ENCODE data around the gene MLLT10.

Gene MLLT10

DNA sequence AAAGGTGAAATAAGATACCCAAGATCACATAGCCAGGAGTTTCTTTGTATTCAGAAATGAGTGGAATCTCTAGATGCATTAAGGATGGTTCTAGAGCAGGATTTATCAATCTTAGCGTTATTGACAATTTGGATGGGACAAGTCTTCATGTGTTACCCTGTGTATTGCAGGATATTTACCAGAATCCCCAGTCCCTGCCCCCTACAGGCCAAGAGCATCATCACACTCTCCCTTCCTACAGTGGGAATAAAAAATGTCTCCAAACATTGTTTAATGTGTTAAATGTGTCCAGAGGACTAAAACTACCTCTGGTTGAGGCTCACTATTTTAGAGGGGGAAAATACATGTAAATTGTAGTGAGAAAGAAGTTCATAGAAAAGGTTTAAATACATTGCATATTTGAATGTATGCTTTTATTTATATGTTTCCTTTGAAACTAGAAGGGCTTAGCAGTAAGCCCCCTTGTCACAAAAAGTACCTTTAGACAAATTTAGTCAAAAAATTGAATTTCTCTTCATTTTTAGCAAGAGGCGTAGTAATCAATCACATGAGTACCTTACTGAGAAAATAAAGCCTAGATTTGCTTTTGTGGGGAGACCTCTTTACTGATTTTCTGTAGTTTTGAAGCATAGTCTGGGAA, 141.2 kb downstream of the MLLT10 start:
- Histone ChIP-seq H3K4me3 (ENCODE audit: low read length) (no peak overlapping the region), H2AFZ (ENCODE audit: low read depth, low read length) (no peak overlapping the region), H3K4me1 (ENCODE audit: insufficient read depth, low read length) (peaks cover 2% of the 10 kb centered on the region), H3K36me3 (ENCODE audit: insufficient read depth, low read length) (peaks cover 30% of the 10 kb centered on the region), H3K27me3 (ENCODE audit: insufficient read depth, low read length) (no peaks in the 10 kb centered on the region), H3K9me3 (ENCODE audit: low read length) (no peaks in the 10 kb centered on the region)

DNA sequence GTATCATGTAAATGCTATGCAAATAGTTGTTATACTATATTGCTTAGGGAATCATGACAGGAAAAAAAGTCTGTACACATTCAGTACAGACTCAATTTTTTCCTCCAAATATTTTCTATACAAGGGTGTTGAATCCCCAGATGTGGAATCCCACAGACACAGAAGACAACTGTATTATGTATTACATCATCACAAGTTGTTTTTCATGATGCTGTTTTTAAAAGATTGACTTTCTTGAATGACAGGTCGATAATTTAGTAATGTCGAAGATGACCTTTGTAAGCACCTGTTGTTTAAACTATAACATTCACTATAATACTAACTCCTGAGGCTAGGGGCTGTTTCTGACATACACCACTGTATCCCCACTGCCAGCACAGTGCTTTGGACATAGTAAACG, 143.5 kb downstream of the MLLT10 start:
- no peaks in the 10 kb centered on the region for H3K27me3 ChIP-seq (ENCODE audit: insufficient read depth, low read length)
- H3K4me1 ChIP-seq (ENCODE audit: insufficient read depth, low read length): no peaks in the 10 kb centered on the region
- H2AFZ ChIP-seq (ENCODE audit: low read depth, low read length): no peak overlapping the region
- peaks cover 23% of the 10 kb centered on the region for H3K36me3 ChIP-seq (ENCODE audit: insufficient read depth, low read length)
- H3K9me3 ChIP-seq (ENCODE audit: low read length): no peaks in the 10 kb centered on the region
- no peak overlapping the region for H3K4me3 ChIP-seq (ENCODE audit: low read length)

DNA sequence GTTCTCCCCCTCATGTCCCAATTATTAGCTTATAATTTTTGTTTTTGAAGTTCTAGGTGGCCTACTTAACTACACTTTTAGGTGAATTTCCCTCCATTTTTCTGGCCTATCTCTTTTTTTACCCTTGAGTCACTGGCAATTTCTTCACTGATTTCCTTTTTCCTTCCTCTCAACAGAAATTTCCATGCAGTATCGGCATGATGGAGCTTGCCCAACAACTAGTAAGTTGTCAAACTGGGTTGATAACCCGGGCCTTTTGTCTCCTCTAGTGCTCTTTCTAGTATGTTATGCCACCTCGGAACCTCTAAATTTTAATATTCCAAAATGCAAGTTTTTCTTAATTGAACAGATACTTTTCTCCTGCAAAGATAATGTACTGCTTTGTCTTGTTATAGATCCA, 147.1 kb downstream of the MLLT10 start:
- peaks cover 10% of the 10 kb centered on the region for H3K36me3 ChIP-seq (ENCODE audit: insufficient read depth, low read length)

DNA sequence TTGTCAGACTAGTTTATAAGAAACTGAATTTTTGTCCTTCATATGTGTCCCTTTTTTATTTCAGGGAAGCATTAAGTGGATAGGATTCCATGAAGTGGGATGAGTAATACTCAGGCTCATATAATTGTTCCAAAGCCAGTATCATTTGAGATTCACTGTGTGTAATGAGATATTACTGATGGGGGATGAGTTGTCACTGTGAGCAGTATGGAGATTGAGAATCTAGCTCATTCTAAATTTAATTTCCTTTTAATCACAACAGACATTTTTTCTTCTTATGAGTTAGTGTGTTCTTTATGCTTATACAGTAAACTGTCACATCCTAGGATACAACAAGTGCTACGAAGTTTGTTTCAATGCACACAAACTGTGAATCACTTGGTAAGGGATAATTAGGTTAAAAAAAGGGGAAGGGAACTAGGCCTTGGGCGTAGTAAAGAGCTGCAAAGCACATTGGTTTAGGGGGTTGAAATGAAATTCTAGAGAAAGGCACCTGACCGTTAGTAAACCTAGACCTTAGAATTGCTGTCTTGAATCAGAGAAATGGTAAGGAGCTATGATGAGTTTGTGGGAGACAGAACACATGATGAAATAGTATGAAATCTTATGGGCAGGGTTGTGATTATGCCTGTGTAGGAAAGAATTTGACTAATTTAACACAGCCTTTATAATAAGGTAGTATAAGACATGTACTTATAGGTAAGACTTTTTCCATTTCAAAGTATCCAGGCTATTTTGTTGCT, 153.4 kb downstream of the MLLT10 start:
- Histone ChIP-seq H3K4me3 (ENCODE audit: low read length) (no peak overlapping the region), H3K27me3 (ENCODE audit: insufficient read depth, low read length) (no peaks in the 10 kb centered on the region), H3K36me3 (ENCODE audit: insufficient read depth, low read length) (peaks cover 13% of the 10 kb centered on the region), H3K9me3 (ENCODE audit: low read length) (peaks cover 3% of the 10 kb centered on the region), H3K4me1 (ENCODE audit: insufficient read depth, low read length) (no peaks in the 10 kb centered on the region), H2AFZ (ENCODE audit: low read depth, low read length) (no peak overlapping the region)

More for the DNA sequence above, 147.1 kb downstream of the MLLT10 start:
- no peaks in the 10 kb centered on the region for H3K27me3 ChIP-seq (ENCODE audit: insufficient read depth, low read length)
- H3K9me3 ChIP-seq (ENCODE audit: low read length): peaks cover 3% of the 10 kb centered on the region
- no peaks in the 10 kb centered on the region for H3K4me1 ChIP-seq (ENCODE audit: insufficient read depth, low read length)
- H2AFZ ChIP-seq (ENCODE audit: low read depth, low read length): no peak overlapping the region
- H3K4me3 ChIP-seq (ENCODE audit: low read length): no peak overlapping the region

DNA sequence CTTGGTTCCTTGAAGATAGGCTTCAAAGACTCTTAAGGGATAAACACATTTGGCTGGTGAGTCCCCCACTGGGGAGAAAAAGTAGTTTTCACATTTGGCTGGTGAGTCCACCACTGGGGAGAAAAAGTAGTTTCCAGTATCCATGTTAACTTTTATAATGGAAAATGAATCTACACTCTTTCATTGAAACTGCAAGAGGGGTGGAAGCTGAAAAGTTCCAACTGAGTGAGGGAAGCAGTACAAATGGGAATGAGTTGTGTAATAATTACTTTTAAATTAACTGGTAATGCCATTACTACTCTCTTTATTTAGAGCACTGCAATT, 153.9 kb downstream of the MLLT10 start:
- Histone ChIP-seq H3K4me3 (ENCODE audit: low read length) (no peak overlapping the region), H2AFZ (ENCODE audit: low read depth, low read length) (no peak overlapping the region), H3K36me3 (ENCODE audit: insufficient read depth, low read length) (peaks cover 18% of the 10 kb centered on the region)

DNA sequence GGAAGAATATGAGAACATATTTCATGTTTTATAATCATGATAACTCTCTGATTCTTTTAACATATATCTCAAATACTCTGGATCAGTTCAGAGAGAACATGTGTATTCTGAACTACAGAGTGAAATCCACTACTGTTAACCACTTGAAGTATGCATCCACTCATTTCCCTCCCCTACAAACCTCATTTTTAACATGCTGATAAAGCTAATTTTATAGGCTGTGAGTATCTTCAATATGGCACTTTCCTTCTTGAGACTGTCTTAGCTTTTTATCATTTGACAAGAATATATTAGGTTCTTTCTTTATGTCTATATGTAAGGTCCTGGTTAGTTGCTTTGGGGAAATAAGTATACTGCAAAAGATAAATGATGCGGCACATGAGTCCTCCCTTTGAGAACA, 154.8 kb downstream of the MLLT10 start:
- peaks cover 3% of the 10 kb centered on the region for H3K9me3 ChIP-seq (ENCODE audit: low read length)
- H3K36me3 ChIP-seq (ENCODE audit: insufficient read depth, low read length): peaks cover 23% of the 10 kb centered on the region
- H3K27me3 ChIP-seq (ENCODE audit: insufficient read depth, low read length): no peaks in the 10 kb centered on the region

More for the DNA sequence above, 153.9 kb downstream of the MLLT10 start:
- Histone ChIP-seq H3K4me1 (ENCODE audit: insufficient read depth, low read length) (no peaks in the 10 kb centered on the region), H3K9me3 (ENCODE audit: low read length) (peaks cover 3% of the 10 kb centered on the region), H3K27me3 (ENCODE audit: insufficient read depth, low read length) (no peaks in the 10 kb centered on the region)

DNA sequence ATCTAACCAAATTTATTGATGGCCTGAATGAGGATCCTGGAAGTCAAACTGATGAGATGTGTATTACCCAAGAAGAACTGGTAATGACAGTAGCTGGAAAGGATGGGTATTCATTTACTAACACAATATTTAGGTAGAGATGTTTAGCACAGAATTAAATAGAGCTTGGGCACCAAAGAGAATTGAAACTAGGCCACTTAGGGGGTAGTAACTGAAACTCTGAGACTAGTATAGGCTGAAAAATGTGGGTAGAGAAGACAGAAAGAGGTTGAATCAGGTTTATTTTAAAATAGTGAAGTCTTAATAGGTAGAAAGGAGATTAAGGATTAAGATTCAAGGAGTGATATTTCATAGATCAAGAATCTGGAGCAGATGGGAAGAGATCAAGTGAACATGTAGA, 155.8 kb downstream of the MLLT10 start:
- no peaks in the 10 kb centered on the region for H3K4me1 ChIP-seq (ENCODE audit: insufficient read depth, low read length)
- no peaks in the 10 kb centered on the region for H3K9me3 ChIP-seq (ENCODE audit: low read length)
- H2AFZ ChIP-seq (ENCODE audit: low read depth, low read length): no peak overlapping the region
- H3K36me3 ChIP-seq (ENCODE audit: insufficient read depth, low read length): peaks cover 27% of the 10 kb centered on the region
- no peaks in the 10 kb centered on the region for H3K27me3 ChIP-seq (ENCODE audit: insufficient read depth, low read length)
- H3K4me3 ChIP-seq (ENCODE audit: low read length): no peak overlapping the region

More for the DNA sequence above, 154.8 kb downstream of the MLLT10 start:
- no peak overlapping the region for H2AFZ ChIP-seq (ENCODE audit: low read depth, low read length)
- no peak overlapping the region for H3K4me3 ChIP-seq (ENCODE audit: low read length)
- H3K4me1 ChIP-seq (ENCODE audit: insufficient read depth, low read length): no peaks in the 10 kb centered on the region

DNA sequence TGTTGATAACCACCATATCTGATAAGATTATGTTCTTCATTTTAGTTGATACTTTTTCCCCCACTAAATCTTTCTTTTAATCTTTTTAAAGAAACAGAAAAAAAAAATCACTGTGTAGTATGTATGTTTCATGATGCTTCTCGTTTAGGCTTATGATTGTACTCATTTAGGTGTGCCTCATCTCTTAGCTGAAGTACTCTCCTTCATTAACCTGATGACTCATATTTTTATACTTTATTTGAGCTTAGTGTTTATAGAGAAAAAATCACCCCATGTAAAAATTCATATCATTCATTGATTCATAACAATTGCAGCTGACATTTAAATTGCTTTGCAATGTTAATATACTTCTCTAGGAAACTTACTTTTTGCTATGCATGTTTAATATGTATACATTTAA, 158.9 kb downstream of the MLLT10 start:
- H3K4me1 ChIP-seq (ENCODE audit: insufficient read depth, low read length): no peaks in the 10 kb centered on the region
- H3K4me3 ChIP-seq (ENCODE audit: low read length): no peak overlapping the region
- peaks cover 31% of the 10 kb centered on the region for H3K36me3 ChIP-seq (ENCODE audit: insufficient read depth, low read length)
- H3K27me3 ChIP-seq (ENCODE audit: insufficient read depth, low read length): no peaks in the 10 kb centered on the region
- H3K9me3 ChIP-seq (ENCODE audit: low read length): peaks cover 2% of the 10 kb centered on the region
- no peak overlapping the region for H2AFZ ChIP-seq (ENCODE audit: low read depth, low read length)

DNA sequence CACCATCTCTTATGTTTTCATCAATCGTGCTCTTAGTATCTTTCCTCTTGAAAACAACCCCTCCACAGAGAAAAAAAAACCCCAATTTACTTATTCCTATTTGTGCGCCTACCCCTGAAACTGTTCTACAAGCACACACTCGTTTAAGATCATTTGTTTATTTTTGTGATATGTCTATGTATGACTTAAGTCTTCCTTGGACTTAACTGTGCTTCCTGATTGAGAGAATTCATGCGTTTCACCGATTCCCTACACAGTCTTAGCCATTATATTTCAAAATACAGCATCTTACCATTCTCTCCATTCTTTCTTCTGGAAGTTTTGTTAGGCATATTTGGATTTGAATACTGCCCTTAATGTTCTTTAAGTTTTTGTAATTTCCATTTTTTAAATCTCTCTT, 159.4 kb downstream of the MLLT10 start:
- peaks cover 2% of the 10 kb centered on the region for H3K9me3 ChIP-seq (ENCODE audit: low read length)
- peaks cover 29% of the 10 kb centered on the region for H3K36me3 ChIP-seq (ENCODE audit: insufficient read depth, low read length)
- no peak overlapping the region for H2AFZ ChIP-seq (ENCODE audit: low read depth, low read length)
- no peaks in the 10 kb centered on the region for H3K4me1 ChIP-seq (ENCODE audit: insufficient read depth, low read length)
- no peaks in the 10 kb centered on the region for H3K27me3 ChIP-seq (ENCODE audit: insufficient read depth, low read length)
- H3K4me3 ChIP-seq (ENCODE audit: low read length): no peak overlapping the region

DNA sequence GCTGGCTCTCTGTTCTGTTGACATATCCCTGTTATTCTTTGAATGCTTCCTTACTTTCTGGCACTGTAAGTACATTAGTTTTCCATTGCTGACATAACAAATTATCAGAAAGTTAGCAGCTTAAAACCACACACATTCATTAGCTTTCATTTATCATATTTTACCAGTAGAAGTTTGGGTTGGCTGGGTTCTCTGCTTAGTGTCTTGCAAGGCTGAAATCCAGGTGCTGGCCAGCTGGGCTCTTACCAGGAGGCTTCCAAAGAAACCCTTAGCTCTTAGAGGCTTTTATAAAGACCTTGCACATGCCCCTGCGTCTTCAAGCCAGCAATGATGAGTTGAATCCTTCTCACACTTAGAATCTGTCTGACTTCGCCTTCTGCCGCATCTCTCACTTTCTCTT, 160.6 kb downstream of the MLLT10 start:
- H3K27me3 ChIP-seq (ENCODE audit: insufficient read depth, low read length): no peaks in the 10 kb centered on the region
- H2AFZ ChIP-seq (ENCODE audit: low read depth, low read length): no peak overlapping the region
- peaks cover 2% of the 10 kb centered on the region for H3K9me3 ChIP-seq (ENCODE audit: low read length)
- H3K36me3 ChIP-seq (ENCODE audit: insufficient read depth, low read length): peaks cover 25% of the 10 kb centered on the region
- H3K4me3 ChIP-seq (ENCODE audit: low read length): no peak overlapping the region
- H3K4me1 ChIP-seq (ENCODE audit: insufficient read depth, low read length): no peaks in the 10 kb centered on the region

DNA sequence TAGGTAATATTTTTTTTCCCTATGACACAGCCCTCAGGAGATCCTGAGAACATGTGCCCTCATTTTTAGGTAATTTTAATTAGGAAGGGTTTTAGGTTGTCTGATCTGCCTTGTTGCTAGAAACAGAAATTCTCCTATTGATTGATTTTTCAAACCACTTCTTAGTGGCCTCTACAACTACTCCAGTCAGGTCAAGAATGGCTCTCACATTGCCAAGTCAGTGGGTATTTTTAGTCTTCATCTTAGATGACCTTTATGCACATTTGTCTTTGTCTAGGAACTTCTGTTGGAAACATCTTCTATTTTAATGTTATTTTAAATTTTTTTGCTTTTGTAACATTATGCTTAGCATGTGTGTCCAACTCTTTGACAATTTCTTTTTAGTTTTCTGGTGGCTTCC, 162.3 kb downstream of the MLLT10 start:
- H2AFZ ChIP-seq (ENCODE audit: low read depth, low read length): no peak overlapping the region
- H3K4me1 ChIP-seq (ENCODE audit: insufficient read depth, low read length): no peaks in the 10 kb centered on the region
- H3K36me3 ChIP-seq (ENCODE audit: insufficient read depth, low read length): peaks cover 25% of the 10 kb centered on the region
- H3K27me3 ChIP-seq (ENCODE audit: insufficient read depth, low read length): no peaks in the 10 kb centered on the region
- no peak overlapping the region for H3K4me3 ChIP-seq (ENCODE audit: low read length)
- peaks cover 2% of the 10 kb centered on the region for H3K9me3 ChIP-seq (ENCODE audit: low read length)

DNA sequence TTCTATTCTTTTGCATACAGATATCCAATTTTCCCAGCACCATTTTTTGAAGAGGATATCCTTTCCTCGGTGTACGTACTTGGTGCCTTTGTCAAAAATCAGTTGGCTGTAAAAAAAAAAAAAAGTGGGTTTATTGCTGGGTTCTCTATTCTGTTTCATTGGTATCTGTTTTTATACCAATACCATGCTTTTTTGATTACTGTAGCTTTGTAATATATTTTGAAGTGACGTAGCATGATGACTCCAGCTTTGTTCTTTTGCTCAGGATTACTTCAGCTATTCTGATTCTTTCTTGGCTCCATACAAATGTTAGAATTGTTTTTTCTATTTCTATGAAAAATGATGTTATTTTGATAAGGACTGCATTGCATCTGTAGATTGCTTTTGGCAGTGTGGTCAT, 165.5 kb downstream of the MLLT10 start:
- H2AFZ ChIP-seq (ENCODE audit: low read depth, low read length): no peak overlapping the region
- no peak overlapping the region for H3K4me3 ChIP-seq (ENCODE audit: low read length)
- peaks cover 4% of the 10 kb centered on the region for H3K9me3 ChIP-seq (ENCODE audit: low read length)
- peaks cover 10% of the 10 kb centered on the region for H3K36me3 ChIP-seq (ENCODE audit: insufficient read depth, low read length)
- H3K4me1 ChIP-seq (ENCODE audit: insufficient read depth, low read length): no peaks in the 10 kb centered on the region
- H3K27me3 ChIP-seq (ENCODE audit: insufficient read depth, low read length): no peaks in the 10 kb centered on the region

DNA sequence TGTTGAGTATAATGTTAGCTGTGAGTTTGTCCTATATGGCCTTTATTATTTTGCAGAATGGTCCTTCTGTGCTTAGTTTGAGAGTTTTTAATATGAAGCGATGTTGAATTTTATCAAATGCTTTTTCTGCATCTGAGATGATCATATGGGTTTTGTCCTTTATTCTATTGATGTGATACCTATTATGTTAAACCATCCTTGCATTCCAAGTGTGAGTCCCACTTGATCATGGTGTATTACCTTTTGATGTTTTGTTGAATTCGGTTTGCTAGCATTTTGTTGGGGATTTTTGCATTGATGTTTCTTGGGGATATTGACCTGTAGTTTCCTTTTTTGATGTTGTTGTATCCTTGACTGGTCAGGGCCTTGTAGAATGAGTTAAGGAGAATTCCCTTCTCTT, 166.4 kb downstream of the MLLT10 start:
- no peak overlapping the region for H2AFZ ChIP-seq (ENCODE audit: low read depth, low read length)
- peaks cover 3% of the 10 kb centered on the region for H3K36me3 ChIP-seq (ENCODE audit: insufficient read depth, low read length)
- no peaks in the 10 kb centered on the region for H3K27me3 ChIP-seq (ENCODE audit: insufficient read depth, low read length)
- no peaks in the 10 kb centered on the region for H3K4me1 ChIP-seq (ENCODE audit: insufficient read depth, low read length)
- peaks cover 2% of the 10 kb centered on the region for H3K9me3 ChIP-seq (ENCODE audit: low read length)
- H3K4me3 ChIP-seq (ENCODE audit: low read length): no peak overlapping the region

All from neuron (in vitro differentiated cells).